Ovary (tissue), 3 donors: ENCODE data around the gene OR4F15.

ENCODE experiments used
- CTCF ChIP-seq, 3 donors: fragments of 450-650 bp in 2 of 3; fragments of 200-600 bp in 1 of 3; IDR thresholded peaks; one replicate each; pipeline versions ENCODE4 v1.5.1 to v1.8.0; 2016 to 2022; ENCODE audit warnings: antibody characterized with exemption in 3 of 3, mild to moderate bottlenecking in 1 of 3
- EP300 ChIP-seq: sonication (generic); formaldehyde crosslinking; IDR thresholded peaks from one replicate; pipeline ENCODE4 v1.6.1; 2017; ENCODE audit warnings: antibody characterized with exemption
- POLR2A ChIP-seq: fragments of 450-650 bp; IDR thresholded peaks from one replicate; pipeline ENCODE4 v1.6.1; 2017; ENCODE audit warnings: antibody characterized with exemption, mild to moderate bottlenecking, moderate library complexity
- donor health status: DM: no; HTN: no; CAD: no.

GRCh38 chr15:101811902-101812301 is at the start of gene OR4F15:
- TF ChIP-seq CTCF (IDR thresholded peaks at IDR 0.05) (no peak), EP300 (no peak), POLR2A (no peak)
